GM12891 (cell line): ENCODE measurements around the gene LHFPL3.

Experiments
- DNase-seq: peaks from one replicate; pipeline ENCODE4 v3.0.0; 2011; ENCODE audit warnings: low spot score; ENCODE audit not compliant: insufficient read length
- FAIRE-seq: peaks from 2 replicates; lab custom pipeline; 2011; peaks lifted over from hg19 to GRCh38; lab: Jason Lieb, UNC
- PAX5 ChIP-seq: IDR thresholded peaks from 2 replicates; pipeline ENCODE4 v1.6.1; 2011; ENCODE audit warnings: low read length, moderate library complexity, mild to moderate bottlenecking; ENCODE audit not compliant: insufficient read depth, severe bottlenecking
- POLR2A ChIP-seq: IDR thresholded peaks from 2 replicates; pipeline ENCODE4 v1.6.1; 2011; ENCODE audit warnings: low read depth, low read length, control low read depth
- POLR2AphosphoS5 ChIP-seq: IDR thresholded peaks from 2 replicates; pipeline ENCODE4 v1.6.1; 2011; ENCODE audit warnings: low read depth, low read length, control low read depth
- POU2F2 ChIP-seq: IDR thresholded peaks from 2 replicates; pipeline ENCODE4 v1.6.1; 2011; ENCODE audit warnings: low read depth, mild to moderate bottlenecking, control low read depth, low read length, moderate library complexity
- SPI1 ChIP-seq: IDR thresholded peaks from 2 replicates; pipeline ENCODE4 v1.6.1; 2011; ENCODE audit warnings: low read depth, low read length, control low read depth
- TAF1 ChIP-seq: IDR thresholded peaks from 2 replicates; pipeline ENCODE4 v1.6.1; 2011; ENCODE audit warnings: low read depth, low read length, control low read depth

LHFPL3 gene

DNA sequence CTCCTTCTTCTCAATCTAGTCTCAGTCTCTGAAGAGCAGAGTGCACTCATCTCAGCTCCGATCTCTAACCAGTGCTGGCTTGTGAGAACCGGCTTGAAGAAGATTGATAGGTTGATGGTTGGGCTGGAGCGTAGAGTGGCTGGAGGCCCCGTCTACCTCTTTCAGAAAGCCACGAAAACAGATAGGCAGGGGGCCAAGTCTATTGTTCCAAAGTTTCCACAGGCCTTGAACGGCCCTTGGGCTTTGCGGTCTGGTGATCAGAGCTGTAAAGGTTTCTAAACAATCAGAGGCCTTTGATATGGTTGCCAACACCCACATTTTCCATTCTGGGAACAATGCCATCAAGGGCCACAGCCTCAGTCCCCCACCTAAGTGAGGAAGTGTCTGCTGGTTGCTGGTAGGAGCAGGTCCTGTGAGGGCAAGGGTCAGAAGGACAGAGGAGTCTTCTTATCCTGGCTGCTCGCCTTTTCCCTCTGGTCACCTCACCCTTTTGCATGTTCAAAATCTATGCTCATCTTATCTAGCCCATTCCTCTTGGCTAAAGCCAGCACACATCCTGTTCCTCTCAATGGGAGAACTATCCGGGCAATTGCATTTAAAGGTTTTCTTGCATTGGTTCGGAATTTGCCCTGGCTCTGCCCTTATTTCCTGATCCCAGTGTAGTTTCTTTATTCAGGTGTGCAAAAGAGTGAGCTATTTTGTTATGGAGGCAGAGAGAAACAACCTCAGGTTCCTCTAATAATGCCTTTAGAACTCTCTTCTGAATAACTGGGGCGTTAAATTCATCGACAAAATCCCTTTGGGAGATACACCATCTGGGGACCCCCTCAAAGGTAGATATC, 615.3 kb downstream of the LHFPL3 start:
- peak; percentile 57 for FAIRE-seq
- DNase-seq, result peak; percentile 30
- TF ChIP-seq POLR2A (no peak), TAF1 (peak; percentile 52; the same call in 1 of the 2 replicates), SPI1 (peak; percentile 63)

DNA sequence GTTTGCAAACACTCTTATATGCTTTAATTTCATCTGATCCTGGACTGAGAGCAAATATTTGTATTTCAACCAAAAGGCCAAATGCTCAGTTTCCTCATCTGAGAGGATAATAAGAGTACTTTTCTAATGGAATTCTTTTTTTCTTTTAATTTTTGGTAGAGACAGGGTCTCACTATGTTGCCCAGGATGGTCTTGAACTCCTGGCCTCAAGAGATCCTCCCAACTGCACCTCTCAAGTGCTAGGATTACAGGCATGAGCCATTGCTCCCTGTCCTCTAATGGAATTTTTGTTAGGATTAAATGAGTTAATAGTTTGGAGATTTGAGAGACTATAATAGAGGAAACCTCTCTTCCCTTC, 617.2 kb downstream of the LHFPL3 start:
- TF ChIP-seq PAX5, result no peak
- TF ChIP-seq POLR2AphosphoS5, result no peak
- no peak for DNase-seq
- no peak for FAIRE-seq

DNA sequence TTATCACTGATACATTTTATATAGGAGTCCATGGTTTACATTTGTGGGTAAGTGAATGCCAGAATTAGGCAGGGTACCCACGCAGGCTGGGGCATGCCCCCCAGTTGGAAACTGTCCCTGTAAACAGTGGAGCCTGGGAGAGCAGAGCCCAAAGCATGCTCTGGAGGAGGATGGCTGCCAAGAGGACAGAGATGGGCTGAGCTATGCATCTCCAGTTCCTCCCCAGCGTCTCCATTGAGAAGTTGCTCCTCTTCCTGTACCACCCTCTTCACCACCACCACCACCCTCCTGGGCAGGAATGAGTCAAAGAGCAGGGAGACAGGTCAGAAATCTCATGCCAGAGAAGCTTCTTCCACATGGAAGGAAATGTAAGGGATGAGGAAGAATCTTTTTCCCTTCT, 617.9 kb downstream of the LHFPL3 start:
- no peak for TF ChIP-seq POLR2AphosphoS5
- TF ChIP-seq POU2F2, result no peak
- no peak for TF ChIP-seq PAX5
- no peak for TF ChIP-seq TAF1
- no peak for TF ChIP-seq SPI1
- TF ChIP-seq POLR2A, result no peak
- FAIRE-seq (no peak), DNase-seq (no peak)

GRCh38 chr7:104950006-104950405, 621.6 kb downstream of the LHFPL3 start:
- TF ChIP-seq TAF1 (no peak), POU2F2 (no peak), SPI1 (no peak), POLR2A (no peak), PAX5 (no peak), POLR2AphosphoS5 (no peak)
- FAIRE-seq (no peak), DNase-seq (no peak)

- no peak for FAIRE-seq
- TF ChIP-seq POU2F2 (no peak), TAF1 (no peak), POLR2A (no peak), SPI1 (no peak), POLR2AphosphoS5 (no peak), PAX5 (no peak)
Measured at GRCh38 chr7:104950754-104951153, 622.4 kb downstream of the LHFPL3 start.

GRCh38 chr7:104951546-104951945, 623.1 kb downstream of the LHFPL3 start:
- no peak for FAIRE-seq
- TF ChIP-seq PAX5 (no peak), POU2F2 (no peak), POLR2A (no peak), TAF1 (no peak), POLR2AphosphoS5 (no peak), SPI1 (no peak)
- DNase-seq, result no peak

More at GRCh38 chr7:104950754-104951153, 622.4 kb downstream of the LHFPL3 start:
- DNase-seq, result no peak

DNA sequence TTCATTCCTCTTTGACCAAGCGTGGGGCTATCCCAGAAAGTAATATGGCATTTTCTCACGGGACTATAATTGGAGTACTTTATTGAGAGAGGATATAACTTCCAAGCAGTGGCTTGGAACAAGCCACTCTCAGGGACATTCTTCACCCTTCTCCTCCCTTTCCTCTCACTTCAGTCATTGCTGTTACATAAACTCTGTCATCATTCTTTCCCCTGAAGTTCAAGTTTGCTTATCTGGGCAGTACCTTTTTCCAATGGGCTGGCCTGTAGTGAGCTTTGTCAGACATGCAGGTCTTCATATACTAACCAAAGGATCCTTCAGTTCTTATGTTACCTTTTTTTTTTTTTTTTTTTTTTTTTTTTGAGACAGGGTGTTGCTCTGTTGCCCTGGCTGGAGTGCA, 626.9 kb downstream of the LHFPL3 start:
- no peak for FAIRE-seq
- no peak for TF ChIP-seq TAF1
- no peak for TF ChIP-seq POLR2A
- no peak for TF ChIP-seq POU2F2
- no peak for TF ChIP-seq SPI1
- no peak for TF ChIP-seq PAX5
- no peak for TF ChIP-seq POLR2AphosphoS5
- no peak for DNase-seq
